Fibroblast of lung (primary cell): ENCODE measurements around the gene LEFTY2.

ENCODE experiments used
- CTCF ChIP-seq, 2 donors: IDR thresholded peaks in 1 of 2; conservative IDR thresholded peaks in 1 of 2; 1 replicate in 1 of 2; 2 replicates in 1 of 2; pipeline ENCODE4 v1.5.1; 2011 to 2012; ENCODE audit warnings: low read length in 2 of 2, control low read depth in 1 of 2, inconsistent platforms in 1 of 2, low read depth in 1 of 2, mild to moderate bottlenecking in 1 of 2
- EZH2 ChIP-seq: IDR thresholded peaks from 2 replicates; pipeline ENCODE4 v1.5.1; 2012; ENCODE audit warnings: low read length, control low read depth, mild to moderate bottlenecking; ENCODE audit errors: missing control alignments

GRCh38 chr1:225926551-225927113, 14.4 kb downstream of the LEFTY2 start:
- TF ChIP-seq CTCF (conservative IDR thresholded peaks at IDR 0.05 in 1 of 2, IDR thresholded peaks at IDR 0.05 in 1 of 2; ENCODE audit: low read depth in 1 of 2, low read length in 2 of 2): no peak
- TF ChIP-seq EZH2: no peak
